ENCODE data around the gene TNC. TPM values are rescaled to one million over a fixed set of nuclear protein-coding genes. Genes with fewer than 3 reads are reported as not detected.

Gene TNC
- total and polyA plus RNA-seq, 10 of the 15 experiments (the other 5 are each of a cell fraction or from before 2014, with no cell fraction given), result 0.05 to 4.2 (median 0.14) TPM

DNA sequence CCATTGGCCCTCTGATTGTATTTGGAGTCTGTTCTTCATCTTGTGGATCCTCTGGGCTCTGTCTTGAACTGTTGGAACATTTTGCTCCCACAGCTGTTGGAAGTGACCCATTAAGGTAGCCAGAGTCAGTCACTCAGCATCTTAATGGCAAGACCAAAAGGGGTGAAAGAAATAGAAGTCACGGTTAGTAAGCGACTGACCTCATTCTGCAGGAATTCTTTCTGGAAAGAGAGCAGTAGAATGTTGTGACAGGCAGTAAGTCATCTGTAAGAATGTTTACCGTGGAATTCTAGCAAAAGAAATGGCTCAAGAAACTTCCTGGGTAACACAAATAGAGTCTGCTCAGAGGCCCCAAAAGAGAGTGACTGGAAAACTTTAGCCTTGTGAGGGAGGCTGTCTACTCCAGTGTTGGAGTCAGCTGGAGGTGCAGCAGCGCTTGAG is 28.6 kb upstream of the TNC start:
- no peak for FAIRE-seq
- in situ Hi-C loops (cut with MboI), result no loop called here
- RAD21 ChIA-PET (ENCODE audit: unreplicated experiment), result no interaction called here
- Histone ChIP-seq H3K4me3 (no peak overlapping the region), H3K36me3 (ENCODE audit: control insufficient read depth in 2 of 2, insufficient read depth in 2 of 2, low read length in 1 of 2) (no peaks in the 10 kb centered on the region), H3K4me1 (ENCODE audit: control insufficient read depth, insufficient read depth, low read length) (no peaks in the 10 kb centered on the region), H2AFZ (ENCODE audit: control insufficient read depth, low read depth, low read length) (no peak overlapping the region), H3K27me3 (replicated peaks in 1 of 2; ENCODE audit: control insufficient read depth in 2 of 2, insufficient read depth in 2 of 2, low read length in 1 of 2) (no peaks in the 10 kb centered on the region), H3K9ac (ENCODE audit: control insufficient read depth, insufficient read depth, low read length) (no peak overlapping the region), H3K9me3 (replicated peaks; ENCODE audit: control insufficient read depth, insufficient read depth, low read length) (no peaks in the 10 kb centered on the region), H3K79me2 (ENCODE audit: control insufficient read depth, insufficient read depth, low read length) (no peaks in the 10 kb centered on the region), H3K27ac (ENCODE audit: control insufficient read depth, insufficient read depth) (no peak overlapping the region), H4K20me1 (ENCODE audit: control insufficient read depth, insufficient read depth) (no peaks in the 10 kb centered on the region), H3K4me2 (ENCODE audit: control insufficient read depth, insufficient read depth) (no peak overlapping the region)
- SMC1A ChIA-PET (ENCODE audit: uncharacterized antibody, unreplicated experiment), result no interaction called here
- ATAC-seq, result no peak
- no peak for DNase-seq (ENCODE audit: low read depth, low spot score)
- POLR2A ChIA-PET, result interaction anchor here (0.8 kb wide), 1 partner anchor 9 kb away, joined by 4 read pairs; no protein-coding TSS in a partner anchor
- intact Hi-C loops (cut with micrococcal nuclease; ENCODE audit: unreplicated experiment), result no loop called here
- no peak for TF ChIP-seq SP1 (IDR thresholded peaks at IDR 0.05; ENCODE audit: low read depth, low read length)
- no peak for TF ChIP-seq YY1 (IDR thresholded peaks at IDR 0.05; ENCODE audit: low read depth, low read length)
- TF ChIP-seq CREM (IDR thresholded peaks at IDR 0.05; ENCODE audit: low read depth), result no peak
- TF ChIP-seq SMC3 (IDR thresholded peaks at IDR 0.05; ENCODE audit: borderline replicate concordance, low read length), result no peak
- TF ChIP-seq, protein P1, sequence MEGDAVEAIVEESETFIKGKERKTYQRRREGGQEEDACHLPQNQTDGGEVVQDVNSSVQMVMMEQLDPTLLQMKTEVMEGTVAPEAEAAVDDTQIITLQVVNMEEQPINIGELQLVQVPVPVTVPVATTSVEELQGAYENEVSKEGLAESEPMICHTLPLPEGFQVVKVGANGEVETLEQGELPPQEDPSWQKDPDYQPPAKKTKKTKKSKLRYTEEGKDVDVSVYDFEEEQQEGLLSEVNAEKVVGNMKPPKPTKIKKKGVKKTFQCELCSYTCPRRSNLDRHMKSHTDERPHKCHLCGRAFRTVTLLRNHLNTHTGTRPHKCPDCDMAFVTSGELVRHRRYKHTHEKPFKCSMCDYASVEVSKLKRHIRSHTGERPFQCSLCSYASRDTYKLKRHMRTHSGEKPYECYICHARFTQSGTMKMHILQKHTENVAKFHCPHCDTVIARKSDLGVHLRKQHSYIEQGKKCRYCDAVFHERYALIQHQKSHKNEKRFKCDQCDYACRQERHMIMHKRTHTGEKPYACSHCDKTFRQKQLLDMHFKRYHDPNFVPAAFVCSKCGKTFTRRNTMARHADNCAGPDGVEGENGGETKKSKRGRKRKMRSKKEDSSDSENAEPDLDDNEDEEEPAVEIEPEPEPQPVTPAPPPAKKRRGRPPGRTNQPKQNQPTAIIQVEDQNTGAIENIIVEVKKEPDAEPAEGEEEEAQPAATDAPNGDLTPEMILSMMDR (IDR thresholded peaks at IDR 0.05 in 2 of 3, conservative IDR thresholded peaks at IDR 0.05 in 1 of 3; ENCODE audit: control insufficient read depth in 2 of 3, extremely low read depth in 1 of 3, insufficient read depth in 1 of 3, low read depth in 3 of 3, low read length in 3 of 3), result no peak
- no peak for TF ChIP-seq ETV6 (conservative IDR thresholded peaks at IDR 0.05 in 1 of 2, IDR thresholded peaks at IDR 0.05 in 1 of 2; ENCODE audit: borderline replicate concordance in 1 of 2, low read depth in 1 of 2)
- TF ChIP-seq IKZF1 (conservative IDR thresholded peaks at IDR 0.05), result no peak
- no peak for TF ChIP-seq BHLHE40 (IDR thresholded peaks at IDR 0.05; ENCODE audit: borderline replicate concordance in 1 of 2, low read depth in 2 of 2, low read length in 1 of 2)
- no TSS peak for BruUV-seq (replicated peaks)
- CTCF ChIA-PET, result no interaction called here
- WGBS (ENCODE audit: insufficient coverage, insufficient replicate concordance, low lambda C conversion rate, missing lambda C conversion rate), result 28% methylated on average over 4 of the region's 4 CpGs
